K562 (cell line): ENCODE results near the gene KRTAP5-7. TPM values are rescaled to one million over a fixed set of nuclear protein-coding genes. Genes with fewer than 3 reads are reported as not detected.

Source experiments
- ATAC-seq: fragments of 200-7000 bp; cut with Tn5 transposase; 3 replicates; pipeline ENCODE4 v1.9.1; 2020; ENCODE audit warnings: moderate library complexity
- BruUV-seq: library from RNA; stranded (reverse); fragments of 400-500 nt; replicated peaks from 2 replicates; lab custom pipeline; 2021; lab: Mats Ljungman, UMichigan
- CTCF ChIA-PET: fragments of 300-600 bp; formaldehyde crosslinking; extraction: SDS; loops from one replicate; lab custom pipeline; 2021; ENCODE audit warnings: low intra/inter-chr PET ratio; lab: Yijun Ruan, JAX
- POLR2A ChIA-PET: fragments of 300-600, 350-650 bp; sonication (Branson Sonifier 250); formaldehyde crosslinking; extraction: SDS; loops from one replicate; lab custom pipeline; 2021; ENCODE audit warnings: antibody characterized with exemption, inconsistent platforms; lab: Yijun Ruan, JAX
- DNase-seq, 4 experiments: peaks; one replicate each; pipeline versions ENCODE4 v3.0.0 to v3.0.0-alpha.2; 2011 to 2018; ENCODE audit warnings: low spot score in 3 of 4, mixed read lengths in 3 of 4; ENCODE audit errors: extremely low read depth in 1 of 4
- FAIRE-seq: peaks from 2 replicates; lab custom pipeline; 2011; peaks lifted over from hg19 to GRCh38; lab: Jason Lieb, UNC
- H2AFZ ChIP-seq: 2 replicates; pipeline ENCODE4 v1.6.0; 2011; ENCODE audit warnings: low read depth, low read length, control low read depth, inconsistent platforms
- H3K27ac ChIP-seq: fragments of 200-600 bp; 3 replicates; pipeline ENCODE4 v1.8.0; 2011; ENCODE audit warnings: low read depth, mild to moderate bottlenecking, control low read depth, inconsistent platforms, low read length, moderate library complexity, mixed read lengths; ENCODE audit errors: extremely low read depth
- H3K27me3 ChIP-seq, 2 experiments: fragments of 300-600 bp in 1 of 2; 2 replicates in 1 of 2; 3 replicates in 1 of 2; pipeline versions ENCODE4 v1.6.0 to v1.8.0; 2011; ENCODE audit warnings: inconsistent platforms in 2 of 2, low read length in 2 of 2, mild to moderate bottlenecking in 1 of 2, mixed read lengths in 1 of 2, moderate library complexity in 1 of 2; ENCODE audit not compliant: control insufficient read depth in 2 of 2, insufficient read depth in 2 of 2
- H3K36me3 ChIP-seq: fragments of 300-600 bp; 3 replicates; pipeline ENCODE4 v1.8.0; 2011; ENCODE audit warnings: mild to moderate bottlenecking, low read length, inconsistent platforms; ENCODE audit not compliant: control insufficient read depth, insufficient read depth
- H3K4me1 ChIP-seq, 2 experiments: fragments of 200-600 bp in 1 of 2; replicated peaks in 1 of 2; 2 replicates in 1 of 2; 3 replicates in 1 of 2; pipeline versions ENCODE4 v1.5.1 to v1.8.0; 2011; ENCODE audit warnings: inconsistent platforms in 2 of 2, low read length in 2 of 2, mild to moderate bottlenecking in 1 of 2, mixed read lengths in 1 of 2, moderate library complexity in 1 of 2; ENCODE audit not compliant: control insufficient read depth in 2 of 2, insufficient read depth in 2 of 2
- H3K4me2 ChIP-seq: 2 replicates; pipeline ENCODE4 v1.6.1; 2011; ENCODE audit warnings: low read length, control low read depth, inconsistent platforms, mixed read lengths; ENCODE audit not compliant: insufficient read depth
- H3K4me3 ChIP-seq: fragments of 200-600 bp; sonication (generic), shearing (Covaris generic); 2 replicates; pipeline ENCODE4 v1.5.1; 2016; ENCODE audit warnings: control low read depth, inconsistent platforms
- H3K79me2 ChIP-seq: fragments of 200-600 bp; 3 replicates; pipeline ENCODE4 v1.8.0; 2011; ENCODE audit warnings: low read length, inconsistent platforms; ENCODE audit not compliant: control insufficient read depth, insufficient read depth
- H3K9ac ChIP-seq, 2 experiments: 2 replicates each; pipeline versions ENCODE4 v1.6.0 to v1.6.1; 2011; ENCODE audit warnings: low read depth in 2 of 2, low read length in 2 of 2, control low read depth in 1 of 2, inconsistent platforms in 1 of 2, mild to moderate bottlenecking in 1 of 2, mixed read lengths in 1 of 2; ENCODE audit not compliant: insufficient read depth in 1 of 2
- H3K9me1 ChIP-seq: one replicate; pipeline ENCODE4 v1.6.0; 2011; ENCODE audit warnings: inconsistent platforms, mild to moderate bottlenecking, low read length, moderate library complexity; ENCODE audit not compliant: control insufficient read depth, insufficient read depth
- H3K9me3 ChIP-seq: replicated peaks from 2 replicates; pipeline ENCODE4 v1.5.1; 2011; ENCODE audit warnings: low read depth, low read length, inconsistent platforms; ENCODE audit not compliant: control insufficient read depth, insufficient read depth
- H4K20me1 ChIP-seq: replicated peaks from 2 replicates; pipeline ENCODE4 v1.6.1; 2011; ENCODE audit warnings: low read length, inconsistent platforms, mixed read lengths; ENCODE audit not compliant: control insufficient read depth, insufficient read depth
- CREB1 ChIP-seq, 2 experiments: sonication (generic) in 1 of 2; formaldehyde crosslinking in 1 of 2; IDR thresholded peaks; 2 replicates each; pipeline versions ENCODE4 v1.6.1 to v1.8.0; 2012 to 2022; ENCODE audit warnings: inconsistent platforms in 1 of 2, mild to moderate bottlenecking in 1 of 2, missing genetic modification reagents in 1 of 2, moderate library complexity in 1 of 2
- EGR1 ChIP-seq: fragments of 450-650 bp; conservative IDR thresholded peaks from 2 replicates; pipeline ENCODE4 v1.6.1; 2017; ENCODE audit warnings: mild to moderate bottlenecking
- LARP7 ChIP-seq: fragments of 450-650 bp; IDR thresholded peaks from 2 replicates; pipeline ENCODE4 v1.6.1; 2016
- POLR2AphosphoS2 ChIP-seq: IDR thresholded peaks from 2 replicates; pipeline ENCODE4 v1.6.1; 2012; ENCODE audit warnings: low read length, improper control_type of control experiment
- SNRNP70 ChIP-seq: fragments of 200-400 bp; formaldehyde crosslinking; optimal IDR thresholded peaks from 2 replicates; pipeline ENCODE3; 2017; ENCODE audit warnings: low read depth, low read length
- ZNF699 ChIP-seq: fragments of 250-450 bp; sonication (Bioruptor Pico); IDR thresholded peaks from 2 replicates; pipeline ENCODE4 v1.8.0; 2021; ENCODE audit warnings: mild to moderate bottlenecking, moderate library complexity; ENCODE audit not compliant: insufficient replicate concordance
- WGBS: fragments of 100-300 bp; shearing (Covaris generic); methylation state at CpG from one replicate; pipeline ENCODE4 v1.1.6; 2016; ENCODE audit warnings: low coverage, mixed read lengths; ENCODE audit not compliant: insufficient coverage; ENCODE audit errors: missing lambda C conversion rate; 5-methylcytosine and 5-hydroxymethylcytosine counted together
- in situ Hi-C: fragments of 300-500 bp; cut with MboI; formaldehyde crosslinking; loops from 4 replicates; pipeline ENCODE4 v1.15.0; 2018; ENCODE audit warnings: inconsistent platforms, mixed read lengths
- intact Hi-C: fragments of 100-400 bp; cut with micrococcal nuclease; formaldehyde crosslinking; loops from 2 replicates; pipeline ENCODE4 v1.14.2; 2022
- polyA plus RNA-seq, 8 experiments: library from polyadenylated mRNA; depleted of rRNA in 4 of 8; stranded (reverse) in 5 of 8; unstranded in 3 of 8; fragments of >200 nt; fragmentation: Nextera tagmentation in 2 of 8; fragmentation: Illumina TruSeq in 1 of 8; extraction: Ambion mirVana in 2 of 8; extraction: Trizol in 1 of 8; gene quantifications; 2 replicates each; pipeline versions ENCODE4 v1.2.1 to v1.2.3, GENCODE V29; 2011 to 2014; ENCODE audit warnings: inconsistent platforms in 1 of 8, missing spikeins in 1 of 8
- total RNA-seq, 7 experiments: library from RNA; depleted of rRNA in 6 of 7; stranded (reverse); fragments of >200 nt in 6 of 7; fragmentation: Illumina TruSeq in 2 of 7; extraction: Trizol in 2 of 7; gene quantifications; 2 replicates each; pipeline versions ENCODE4 v1.2.1 to v1.2.3, GENCODE V29; 2011 to 2021; ENCODE audit warnings: low replicate concordance in 1 of 7
- TF ChIP-seq, protein P1 (sequence below): fragments of 450-650 bp; IDR thresholded peaks from 2 replicates; pipeline ENCODE4 v1.6.1; 2016; ENCODE audit warnings: mild to moderate bottlenecking

Gene KRTAP5-7
- total and polyA plus RNA-seq, 9 of the 15 experiments (the other 6 are each of a cell fraction or from before 2014, with no cell fraction given) = not detected

DNA sequence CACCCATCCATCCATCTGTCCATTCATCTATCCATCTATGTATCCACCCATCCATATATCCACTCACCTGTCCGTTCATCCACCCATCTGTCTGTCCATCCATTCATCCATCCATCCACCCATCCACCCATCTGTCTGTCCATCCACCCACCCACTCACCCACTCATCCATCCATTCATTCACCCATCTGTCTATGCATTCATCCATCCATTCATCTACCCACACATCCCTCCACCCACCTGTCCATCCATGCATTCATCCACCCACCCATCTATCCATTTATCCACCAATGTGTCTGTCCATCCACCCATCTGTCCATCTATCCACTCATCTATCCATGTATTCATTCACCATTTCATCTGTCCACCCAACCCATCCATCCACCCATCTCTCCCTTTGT, 40.7 kb upstream of the KRTAP5-7 start:
- TF ChIP-seq SNRNP70 = no peak
- 0 out of 2 replicates have a peak, but pooled peaks have one; percentile 17 for TF ChIP-seq EGR1
- TF ChIP-seq ZNF699 (CRISPR knock-in tag) = no peak
- TF ChIP-seq CREB1 (IDR thresholded peaks at IDR 0.05) = no peak
- no peak for TF ChIP-seq CREB1 (CRISPR knock-in tag; IDR thresholded peaks at IDR 0.05)
- TF ChIP-seq, protein P1, sequence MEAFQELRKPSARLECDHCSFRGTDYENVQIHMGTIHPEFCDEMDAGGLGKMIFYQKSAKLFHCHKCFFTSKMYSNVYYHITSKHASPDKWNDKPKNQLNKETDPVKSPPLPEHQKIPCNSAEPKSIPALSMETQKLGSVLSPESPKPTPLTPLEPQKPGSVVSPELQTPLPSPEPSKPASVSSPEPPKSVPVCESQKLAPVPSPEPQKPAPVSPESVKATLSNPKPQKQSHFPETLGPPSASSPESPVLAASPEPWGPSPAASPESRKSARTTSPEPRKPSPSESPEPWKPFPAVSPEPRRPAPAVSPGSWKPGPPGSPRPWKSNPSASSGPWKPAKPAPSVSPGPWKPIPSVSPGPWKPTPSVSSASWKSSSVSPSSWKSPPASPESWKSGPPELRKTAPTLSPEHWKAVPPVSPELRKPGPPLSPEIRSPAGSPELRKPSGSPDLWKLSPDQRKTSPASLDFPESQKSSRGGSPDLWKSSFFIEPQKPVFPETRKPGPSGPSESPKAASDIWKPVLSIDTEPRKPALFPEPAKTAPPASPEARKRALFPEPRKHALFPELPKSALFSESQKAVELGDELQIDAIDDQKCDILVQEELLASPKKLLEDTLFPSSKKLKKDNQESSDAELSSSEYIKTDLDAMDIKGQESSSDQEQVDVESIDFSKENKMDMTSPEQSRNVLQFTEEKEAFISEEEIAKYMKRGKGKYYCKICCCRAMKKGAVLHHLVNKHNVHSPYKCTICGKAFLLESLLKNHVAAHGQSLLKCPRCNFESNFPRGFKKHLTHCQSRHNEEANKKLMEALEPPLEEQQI = no peak
- no peak for TF ChIP-seq POLR2AphosphoS2
- TF ChIP-seq LARP7 = no peak
- Histone ChIP-seq H3K27ac (no peak overlapping the region), H3K27me3 (no peaks in the 10 kb centered on the region), H3K9me3 (no peaks in the 10 kb centered on the region), H3K9me1 (no peaks in the 10 kb centered on the region), H3K4me1 (peaks cover 6 to 11% of the 10 kb centered on the region in 2 experiments; a peak in 4 of 5 replicates), H3K9ac (no peak overlapping the region), H2AFZ (no peak overlapping the region), H3K79me2 (no peaks in the 10 kb centered on the region), H3K4me2 (no peak overlapping the region), H3K4me3 (no peak overlapping the region), H4K20me1 (no peaks in the 10 kb centered on the region), H3K36me3 (peaks cover 55% of the 10 kb centered on the region; the same call in 2 of the 3 replicates)
- ChIA-PET CTCF (no interaction called here), POLR2A (no interaction called here)
- FAIRE-seq (no peak), ATAC-seq (no peak), DNase-seq (no peak)
- WGBS = 75% methylated on average over 1 of the region's 1 CpG
- in situ Hi-C loops = no loop called here
- intact Hi-C loops = no loop called here
- no TSS peak for BruUV-seq
